ENCODE results near the gene THAP5. TPM values are rescaled to one million over a fixed set of nuclear protein-coding genes. Genes with fewer than 3 reads are reported as not detected.
A peak's percentile ranks its signal among the peaks of the same experiment; 100 is the strongest.

THAP5 gene, protein sequence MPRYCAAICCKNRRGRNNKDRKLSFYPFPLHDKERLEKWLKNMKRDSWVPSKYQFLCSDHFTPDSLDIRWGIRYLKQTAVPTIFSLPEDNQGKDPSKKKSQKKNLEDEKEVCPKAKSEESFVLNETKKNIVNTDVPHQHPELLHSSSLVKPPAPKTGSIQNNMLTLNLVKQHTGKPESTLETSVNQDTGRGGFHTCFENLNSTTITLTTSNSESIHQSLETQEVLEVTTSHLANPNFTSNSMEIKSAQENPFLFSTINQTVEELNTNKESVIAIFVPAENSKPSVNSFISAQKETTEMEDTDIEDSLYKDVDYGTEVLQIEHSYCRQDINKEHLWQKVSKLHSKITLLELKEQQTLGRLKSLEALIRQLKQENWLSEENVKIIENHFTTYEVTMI
- 10 to 100 TPM; 28.7 to 28.8 TPM for total RNA-seq

DNA sequence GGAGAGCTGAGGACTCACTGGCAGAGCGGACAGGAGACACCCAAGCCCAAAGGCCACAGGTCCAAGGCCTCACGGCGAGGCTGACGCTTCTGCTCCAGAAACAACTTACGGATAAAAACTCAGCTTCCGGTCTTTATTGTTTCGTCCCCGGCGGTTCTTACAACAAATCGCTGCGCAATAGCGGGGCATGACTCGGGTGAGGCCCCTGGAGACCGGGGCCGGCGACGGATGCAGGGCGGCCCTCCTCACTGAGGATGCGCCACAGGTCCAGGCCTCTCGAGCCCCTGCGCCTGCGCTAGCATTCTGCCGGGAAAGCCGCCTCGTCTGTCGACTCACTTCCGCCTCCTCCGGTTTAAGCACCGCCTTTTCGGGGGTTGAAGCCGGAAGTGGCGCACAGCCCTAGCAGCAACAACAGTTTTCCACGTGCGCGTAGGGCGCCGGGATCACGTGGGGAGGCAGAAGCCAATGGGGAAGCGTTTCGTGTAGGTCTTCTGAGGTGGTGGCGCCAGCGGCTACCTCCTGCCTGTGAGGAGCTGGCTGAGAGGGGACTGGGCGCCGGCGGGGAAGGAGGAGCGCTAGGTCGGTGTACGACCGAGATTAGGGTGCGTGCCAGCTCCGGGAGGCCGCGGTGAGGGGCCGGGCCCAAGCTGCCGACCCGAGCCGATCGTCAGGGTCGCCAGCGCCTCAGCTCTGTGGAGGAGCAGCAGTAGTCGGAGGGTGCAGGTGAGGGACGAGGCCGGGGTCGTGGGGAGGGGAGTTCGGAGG lies at the start of gene THAP5, which contains the start of gene DNAJB9:
Gene THAP5, minus strand, starts transcription at position 326 of the 765 bp plus-strand sequence. Its CDS starts 137 bp downstream, at position 189.
Gene DNAJB9, plus strand, starts transcription at position 494 of the 765 bp plus-strand sequence. CDS start 1,853 bp downstream, outside the sequence.
- Mint-ChIP-seq H3K4me1 (peaks cover 53% of the 10 kb centered on the region), H3K27me3 (no peaks in the 10 kb centered on the region), H3K9me3 (no peaks in the 10 kb centered on the region), H3K4me3 (peak within 1 kb of the TSS; percentile 88), H3K27ac (peak within 1 kb of the TSS; percentile 98), H3K36me3 (ENCODE audit: low read depth) (peaks cover 53% of the 10 kb centered on the region)
- POLR2A ChIA-PET: interaction anchor here (0.8 to 4.6 kb wide), 14 partner anchors 9 to 1401 kb away, joined by 3 to 119 read pairs (median 4); partner anchors contain the start of genes CBLL1, HBP1 and PNPLA8
- DNase-seq: peak; percentile 99
- CTCF ChIA-PET: interaction anchor here (1.1 to 2.5 kb wide), 3 partner anchors 9 to 44 kb away, joined by 3 to 7 read pairs (median 3); partner anchors contain the start of gene PNPLA8

DNA sequence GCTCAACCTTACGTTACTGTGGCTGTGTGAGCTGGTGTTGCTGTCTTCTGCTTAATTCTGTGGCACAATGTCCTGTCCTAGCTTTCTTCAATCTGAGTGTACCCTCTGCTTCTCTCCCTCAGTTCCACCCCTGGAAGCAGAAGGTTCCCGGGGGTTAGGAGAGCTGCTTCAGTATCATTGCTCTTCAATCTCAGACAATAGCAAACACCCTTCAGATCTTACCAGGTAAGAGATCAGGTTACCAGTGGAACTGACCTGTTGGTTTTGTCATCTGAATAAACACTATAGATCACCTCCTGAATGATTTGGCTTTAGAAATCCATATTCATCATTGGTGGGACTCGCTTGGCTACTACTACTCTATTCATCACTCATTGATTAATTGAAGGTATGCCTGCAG lies 48.5 kb upstream of the THAP5 start:
- no peaks in the 10 kb centered on the region for H3K36me3 Mint-ChIP-seq (ENCODE audit: low read depth)
- H3K27ac Mint-ChIP-seq: no peak overlapping the region
- no peaks in the 10 kb centered on the region for H3K9me3 Mint-ChIP-seq
- H3K27me3 Mint-ChIP-seq: peaks cover 7% of the 10 kb centered on the region
- DNase-seq: no peak
- POLR2A ChIA-PET: interaction anchor here (1.2 kb wide), 1 partner anchor 93 kb away, joined by 3 read pairs; no protein-coding TSS in a partner anchor
- CTCF ChIA-PET: interaction anchor here (1.1 kb wide), 1 partner anchor 18 kb away, joined by 3 read pairs; no protein-coding TSS in a partner anchor
- H3K4me1 Mint-ChIP-seq: no peaks in the 10 kb centered on the region
- H3K4me3 Mint-ChIP-seq: no peak overlapping the region

DNA sequence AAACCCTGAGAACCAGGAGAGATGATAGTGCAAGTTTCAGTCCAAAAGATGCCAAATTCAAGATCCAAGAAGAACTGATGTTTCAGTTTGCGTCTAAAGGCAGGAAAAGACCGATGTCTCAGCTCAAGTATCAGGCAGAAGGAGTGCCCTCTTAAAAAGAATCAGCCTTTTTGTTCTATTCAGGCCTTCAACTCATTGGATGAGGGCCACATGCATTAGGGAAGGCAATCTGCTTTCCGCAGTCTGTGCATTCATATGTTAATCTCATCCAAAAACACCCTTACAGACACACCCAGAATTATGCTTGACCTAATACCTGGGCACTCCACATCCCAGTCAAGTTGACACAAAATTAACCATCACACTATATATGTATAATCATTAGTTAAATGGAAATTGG lies 45.4 kb upstream of the THAP5 start:
- no peaks in the 10 kb centered on the region for H3K36me3 Mint-ChIP-seq (ENCODE audit: low read depth)
- ChIA-PET CTCF (no interaction called here), POLR2A (no interaction called here)
- no peak for DNase-seq
- no peaks in the 10 kb centered on the region for H3K9me3 Mint-ChIP-seq
- H3K4me1 Mint-ChIP-seq: no peaks in the 10 kb centered on the region
- H3K27me3 Mint-ChIP-seq: peaks cover 5% of the 10 kb centered on the region
- no peak overlapping the region for H3K27ac Mint-ChIP-seq
- H3K4me3 Mint-ChIP-seq: no peak overlapping the region

DNA sequence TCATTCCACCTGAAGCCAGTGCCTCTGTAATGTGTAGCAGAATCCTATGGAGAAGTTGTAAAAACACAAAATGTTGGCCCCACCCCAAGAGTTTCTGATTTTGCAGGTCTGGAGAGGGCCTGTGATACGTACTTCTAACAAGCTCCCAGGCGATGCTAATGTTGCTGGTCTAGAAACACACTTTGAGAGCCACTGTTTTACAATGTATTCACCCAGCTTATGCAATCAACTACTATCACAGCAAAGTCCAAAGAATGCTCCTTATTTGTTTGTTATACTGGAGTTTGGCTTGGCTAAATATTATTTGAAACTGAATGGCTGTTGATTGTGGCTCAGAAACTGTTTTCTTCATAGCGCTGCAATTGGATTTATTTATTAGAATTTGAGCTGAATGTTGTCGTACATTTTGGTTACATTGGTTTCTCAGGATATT lies 44.5 kb upstream of the THAP5 start:
- no peak overlapping the region for H3K4me3 Mint-ChIP-seq
- no peak overlapping the region for H3K27ac Mint-ChIP-seq
- DNase-seq: no peak
- peaks cover 5% of the 10 kb centered on the region for H3K27me3 Mint-ChIP-seq
- CTCF ChIA-PET: no interaction called here
- no peaks in the 10 kb centered on the region for H3K36me3 Mint-ChIP-seq (ENCODE audit: low read depth)
- H3K4me1 Mint-ChIP-seq: no peaks in the 10 kb centered on the region
- H3K9me3 Mint-ChIP-seq: no peaks in the 10 kb centered on the region
- POLR2A ChIA-PET: no interaction called here

DNA sequence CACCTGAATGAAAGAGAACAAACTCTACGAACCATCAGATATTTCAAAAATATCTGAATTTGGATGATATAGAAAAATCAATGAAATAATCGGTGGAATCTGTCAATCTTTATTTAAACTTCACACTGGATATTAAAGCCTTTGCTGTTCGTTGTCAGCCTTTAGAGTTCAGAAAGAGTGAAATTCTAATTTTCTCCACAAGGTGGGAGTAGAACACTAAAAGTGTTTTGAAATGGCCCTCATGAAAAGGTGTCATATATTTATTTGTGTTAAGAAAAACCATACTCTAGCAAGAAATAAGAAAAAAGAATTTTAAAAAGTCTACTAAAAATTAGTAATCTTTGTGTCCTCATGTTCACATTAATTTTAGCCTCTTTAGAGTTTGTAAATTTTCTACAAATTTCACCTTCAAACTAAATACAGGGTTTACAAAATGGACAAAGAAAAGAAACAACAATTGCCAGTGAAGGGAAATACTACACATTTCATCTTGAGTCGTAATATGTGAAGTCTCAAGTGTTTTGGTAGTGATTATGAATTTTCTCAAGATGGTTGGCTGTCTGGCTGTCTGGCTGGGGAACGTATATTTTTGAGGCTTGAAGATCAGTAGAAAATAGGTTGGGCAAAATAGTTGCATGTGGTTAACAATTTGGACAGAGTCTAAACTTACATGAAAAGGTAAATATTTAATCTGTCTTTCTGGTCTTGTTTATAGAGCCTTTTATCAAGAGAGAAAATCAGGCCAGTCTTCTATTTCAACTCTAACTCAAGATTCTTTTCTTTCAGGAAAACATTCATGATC lies 43.8 kb upstream of the THAP5 start:
- no peak for DNase-seq
- H3K4me1 Mint-ChIP-seq: no peaks in the 10 kb centered on the region
- H3K27me3 Mint-ChIP-seq: peaks cover 5% of the 10 kb centered on the region
- H3K27ac Mint-ChIP-seq: no peak overlapping the region
- CTCF ChIA-PET: no interaction called here
- no peaks in the 10 kb centered on the region for H3K36me3 Mint-ChIP-seq (ENCODE audit: low read depth)
- POLR2A ChIA-PET: no interaction called here
- H3K4me3 Mint-ChIP-seq: no peak overlapping the region
- no peaks in the 10 kb centered on the region for H3K9me3 Mint-ChIP-seq

DNA sequence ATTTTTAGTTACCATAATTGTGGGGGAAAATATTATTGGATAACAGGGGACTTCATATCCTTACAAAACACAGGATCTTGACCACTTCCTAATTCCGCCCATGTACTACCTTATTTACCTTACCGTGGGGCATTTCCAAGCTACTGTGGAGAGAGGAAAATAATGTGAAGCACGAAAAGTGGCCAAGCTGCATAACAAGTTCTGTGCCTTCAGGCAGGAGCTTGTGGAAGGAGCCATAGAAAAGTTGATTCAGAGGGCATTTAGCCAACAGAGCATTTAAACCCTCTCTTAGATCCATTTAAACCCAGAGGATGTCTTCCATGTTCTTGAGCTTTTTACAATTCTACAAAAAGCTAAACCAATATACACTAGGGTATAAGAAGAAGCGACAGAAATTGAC lies 41.8 kb upstream of the THAP5 start:
- CTCF ChIA-PET: interaction anchor here (1.0 kb wide), 1 partner anchor 42 kb away, joined by 3 read pairs; the partner anchor contains the start of genes DNAJB9 and THAP5
- Mint-ChIP-seq H3K4me3 (no peak overlapping the region), H3K9me3 (no peaks in the 10 kb centered on the region), H3K27me3 (no peaks in the 10 kb centered on the region), H3K27ac (no peak overlapping the region), H3K4me1 (peaks cover 2% of the 10 kb centered on the region), H3K36me3 (ENCODE audit: low read depth) (no peaks in the 10 kb centered on the region)
- DNase-seq: no peak
- POLR2A ChIA-PET: no interaction called here

DNA sequence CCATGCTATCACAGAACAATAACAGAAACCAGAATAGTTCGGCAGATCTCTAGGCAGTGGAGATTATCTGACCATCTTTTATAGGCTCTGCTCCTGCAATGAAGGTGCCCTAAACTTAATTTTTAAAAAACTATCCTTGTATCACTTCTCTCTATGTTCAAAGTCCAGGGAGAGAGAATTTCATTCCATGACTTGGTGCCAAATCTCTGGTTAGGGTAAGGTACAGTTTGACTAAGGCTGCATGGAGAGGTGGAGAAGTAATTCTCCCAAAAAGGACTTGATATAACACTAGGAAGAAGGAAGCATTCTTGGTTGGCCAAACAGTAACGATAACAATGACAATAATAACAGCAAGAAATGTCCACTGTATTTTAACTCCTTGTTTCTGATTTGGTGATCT lies 40.1 kb upstream of the THAP5 start:
- no peaks in the 10 kb centered on the region for H3K9me3 Mint-ChIP-seq
- ChIA-PET POLR2A (no interaction called here), CTCF (interaction anchor here (0.5 kb wide), 1 partner anchor 170 kb away, joined by 3 read pairs; no protein-coding TSS in a partner anchor)
- H3K27me3 Mint-ChIP-seq: no peaks in the 10 kb centered on the region
- H3K4me1 Mint-ChIP-seq: peaks cover 16% of the 10 kb centered on the region
- no peaks in the 10 kb centered on the region for H3K36me3 Mint-ChIP-seq (ENCODE audit: low read depth)
- DNase-seq: no peak
- H3K4me3 Mint-ChIP-seq: no peak overlapping the region
- H3K27ac Mint-ChIP-seq: no peak overlapping the region

DNA sequence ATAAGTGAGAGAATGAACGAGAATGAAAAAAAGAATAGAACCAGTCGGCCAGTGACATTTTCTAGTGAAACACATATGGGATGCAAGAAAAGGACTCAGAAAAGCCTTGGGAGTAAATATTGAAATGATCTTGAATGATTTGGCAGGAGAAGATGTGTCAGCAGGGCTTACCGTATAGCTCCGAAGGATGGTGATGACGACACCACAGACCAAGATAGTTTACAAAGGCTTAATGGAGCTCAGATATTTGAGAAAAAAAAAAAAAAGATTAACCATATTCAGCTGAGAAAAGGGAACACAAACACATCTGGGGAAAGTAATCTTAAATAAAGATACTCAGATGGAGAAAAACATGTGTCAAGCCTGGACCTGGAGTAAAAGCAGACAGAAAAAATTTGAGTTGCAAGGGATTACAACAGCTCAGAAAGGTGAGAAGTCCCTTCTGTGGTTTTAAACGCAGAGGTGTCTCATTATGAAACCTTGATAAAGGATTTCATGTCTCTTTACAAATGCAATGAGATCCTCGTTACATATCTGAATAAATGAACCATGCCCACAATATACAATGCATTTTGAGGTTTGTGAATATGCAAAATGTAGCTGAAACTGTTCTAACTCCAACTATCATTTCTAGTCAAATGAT lies 36.2 kb upstream of the THAP5 start:
- no peaks in the 10 kb centered on the region for H3K36me3 Mint-ChIP-seq (ENCODE audit: low read depth)
- DNase-seq: no peak
- H3K27me3 Mint-ChIP-seq: no peaks in the 10 kb centered on the region
- H3K4me1 Mint-ChIP-seq: peaks cover 18% of the 10 kb centered on the region
- H3K9me3 Mint-ChIP-seq: no peaks in the 10 kb centered on the region
- POLR2A ChIA-PET: interaction anchor here (2.0 kb wide), 1 partner anchor 36 kb away, joined by 9 read pairs; the partner anchor contains the start of genes DNAJB9 and THAP5
- no peak overlapping the region for H3K4me3 Mint-ChIP-seq
- CTCF ChIA-PET: no interaction called here
- H3K27ac Mint-ChIP-seq: no peak overlapping the region

DNA sequence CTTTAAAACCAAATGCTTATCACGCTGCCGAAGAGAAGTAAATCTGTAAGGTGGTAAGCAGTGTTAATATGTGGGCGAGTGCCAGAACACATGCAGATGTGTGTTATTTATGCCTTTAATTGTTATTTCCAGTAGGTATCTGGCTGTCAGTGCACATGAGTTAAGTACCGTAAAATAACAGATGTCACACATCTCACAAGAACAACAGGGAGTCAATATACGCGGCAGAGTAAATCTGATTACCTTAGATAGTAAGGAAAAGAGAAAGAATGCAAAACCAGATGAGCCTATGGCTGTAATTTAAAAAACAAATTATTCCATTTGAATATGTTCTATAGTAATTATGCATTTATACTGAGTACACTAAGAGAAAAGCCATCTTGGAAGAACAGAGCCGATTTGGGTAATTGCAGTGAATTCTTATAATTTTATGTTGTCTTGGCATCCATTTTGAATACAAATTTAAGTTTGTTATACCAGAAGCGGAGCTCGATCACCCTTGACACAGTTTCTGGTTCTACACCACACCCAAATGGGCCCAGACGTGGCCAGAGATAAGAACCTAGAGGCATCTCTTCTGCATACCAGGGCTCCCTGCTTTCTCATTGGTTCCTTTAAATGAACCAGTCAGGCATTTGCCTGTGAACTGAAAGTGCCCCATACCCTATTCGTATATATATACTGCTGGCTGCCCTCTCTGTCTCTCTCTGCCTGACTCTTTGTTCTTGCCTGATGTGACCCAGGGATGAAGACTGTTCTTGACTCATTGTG lies 35.0 kb upstream of the THAP5 start:
- Mint-ChIP-seq H3K27me3 (peaks cover 6% of the 10 kb centered on the region), H3K27ac (no peak overlapping the region), H3K9me3 (no peaks in the 10 kb centered on the region), H3K4me1 (peaks cover 18% of the 10 kb centered on the region), H3K4me3 (no peak overlapping the region), H3K36me3 (ENCODE audit: low read depth) (no peaks in the 10 kb centered on the region)
- ChIA-PET POLR2A (interaction anchor here (2.0 kb wide), 1 partner anchor 35 kb away, joined by 9 read pairs; the partner anchor contains the start of genes DNAJB9 and THAP5), CTCF (no interaction called here)
- no peak for DNase-seq

DNA sequence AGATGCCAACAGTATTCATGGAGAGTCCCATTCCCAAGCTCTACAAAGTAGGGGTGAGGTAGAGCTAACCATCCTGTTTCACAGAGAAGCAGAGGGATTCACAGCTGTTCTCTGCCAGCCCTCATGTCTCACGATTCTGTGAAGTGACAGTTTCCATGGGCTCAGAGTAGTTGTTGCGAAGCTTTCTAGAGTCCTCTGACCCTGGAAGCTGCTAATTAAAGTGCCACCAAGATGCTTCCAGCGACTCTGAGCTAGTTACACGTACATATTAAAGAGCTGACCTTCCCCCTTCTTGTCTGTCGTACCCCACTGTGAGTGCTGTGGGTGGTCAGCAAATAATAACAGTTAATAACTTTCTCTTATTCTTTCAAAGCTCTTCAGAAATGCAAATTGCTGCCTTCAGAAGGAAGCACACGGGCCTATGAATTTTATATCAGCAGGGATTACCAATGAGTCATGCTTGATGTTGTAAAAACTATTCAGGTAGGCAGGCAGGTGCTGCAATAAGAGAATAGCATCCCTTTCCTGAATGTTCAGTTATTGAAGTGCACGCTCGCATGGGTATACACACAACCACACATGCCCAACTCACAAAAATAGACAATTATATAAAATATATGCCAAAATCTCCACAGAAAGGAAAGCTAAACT lies 34.3 kb upstream of the THAP5 start:
- ChIA-PET POLR2A (interaction anchor here (2.0 kb wide), 1 partner anchor 34 kb away, joined by 9 read pairs; the partner anchor contains the start of genes DNAJB9 and THAP5), CTCF (no interaction called here)
- Mint-ChIP-seq H3K27ac (no peak overlapping the region), H3K36me3 (ENCODE audit: low read depth) (no peaks in the 10 kb centered on the region), H3K4me1 (peaks cover 18% of the 10 kb centered on the region), H3K4me3 (no peak overlapping the region), H3K27me3 (peaks cover 13% of the 10 kb centered on the region), H3K9me3 (no peaks in the 10 kb centered on the region)
- no peak for DNase-seq

DNA sequence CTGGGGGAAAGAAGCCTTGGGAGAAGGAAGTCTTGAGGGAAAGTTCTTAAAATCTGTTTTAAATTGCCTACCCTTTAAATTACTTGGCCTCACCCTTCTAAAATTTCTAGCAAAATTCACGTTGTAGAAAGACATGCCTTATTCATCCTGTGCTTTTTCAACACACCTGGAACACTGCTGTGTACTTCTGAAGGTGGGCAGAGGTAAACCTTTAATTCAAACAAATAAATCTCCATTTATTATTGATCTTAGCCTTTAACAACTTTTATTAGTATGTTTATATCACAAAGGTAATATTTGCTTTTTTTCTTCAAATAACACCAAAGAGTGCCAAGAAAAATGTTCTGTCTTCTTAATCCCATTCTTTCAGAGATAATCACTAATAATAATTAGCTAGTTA lies 30.9 kb upstream of the THAP5 start:
- H3K27me3 Mint-ChIP-seq: peaks cover 19% of the 10 kb centered on the region
- CTCF ChIA-PET: interaction anchor here (1.3 kb wide), 1 partner anchor 17 kb away, joined by 3 read pairs; no protein-coding TSS in a partner anchor
- POLR2A ChIA-PET: no interaction called here
- no peaks in the 10 kb centered on the region for H3K36me3 Mint-ChIP-seq (ENCODE audit: low read depth)
- H3K4me1 Mint-ChIP-seq: peaks cover 10% of the 10 kb centered on the region
- H3K27ac Mint-ChIP-seq: no peak overlapping the region
- no peak overlapping the region for H3K4me3 Mint-ChIP-seq
- no peak for DNase-seq
- H3K9me3 Mint-ChIP-seq: no peaks in the 10 kb centered on the region
